ENCODE results near the gene NACA2.

The NACA2 gene

DNA sequence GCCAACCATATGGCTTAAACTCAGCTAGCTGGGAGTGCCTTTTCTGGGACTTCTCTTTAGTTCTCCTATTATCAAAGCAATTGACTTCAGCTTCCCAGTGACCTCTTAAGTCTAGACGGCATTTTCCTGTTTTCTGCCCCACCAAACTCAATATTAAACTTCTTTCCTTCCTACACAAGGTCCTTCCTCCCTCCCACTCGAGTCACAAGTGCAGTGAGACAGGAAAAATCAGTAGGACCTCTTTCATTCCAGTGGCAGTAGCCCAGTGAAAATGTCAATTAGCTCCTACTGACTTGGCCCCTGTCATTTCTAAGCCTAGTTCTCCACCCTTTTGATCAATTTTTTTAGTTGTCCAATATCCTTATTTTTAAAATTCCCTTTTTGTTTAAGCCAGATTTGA, 9.6 kb upstream of the NACA2 start:
- Histone ChIP-seq H3K36me3 (ENCODE audit: control insufficient read depth in 2 of 2, insufficient read depth in 2 of 2, low read length in 2 of 2) (no peaks in the 10 kb centered on the region), H3K27me3 (ENCODE audit: control insufficient read depth in 1 of 2, insufficient read depth in 2 of 2, low read length in 2 of 2) (no peaks in the 10 kb centered on the region), H3K9ac (ENCODE audit: low read length in 2 of 2) (no peak overlapping the region), H3K27ac (ENCODE audit: low read length) (no peak overlapping the region), H3K4me1 (ENCODE audit: control insufficient read depth, insufficient read depth, low read length) (no peaks in the 10 kb centered on the region), H3K9me3 (ENCODE audit: control insufficient read depth in 2 of 2, low read length in 2 of 2) (peaks cover 0 to 2% of the 10 kb centered on the region in 2 donors), H3K4me3 (ENCODE audit: low read length in 2 of 2) (no peak overlapping the region)

DNA sequence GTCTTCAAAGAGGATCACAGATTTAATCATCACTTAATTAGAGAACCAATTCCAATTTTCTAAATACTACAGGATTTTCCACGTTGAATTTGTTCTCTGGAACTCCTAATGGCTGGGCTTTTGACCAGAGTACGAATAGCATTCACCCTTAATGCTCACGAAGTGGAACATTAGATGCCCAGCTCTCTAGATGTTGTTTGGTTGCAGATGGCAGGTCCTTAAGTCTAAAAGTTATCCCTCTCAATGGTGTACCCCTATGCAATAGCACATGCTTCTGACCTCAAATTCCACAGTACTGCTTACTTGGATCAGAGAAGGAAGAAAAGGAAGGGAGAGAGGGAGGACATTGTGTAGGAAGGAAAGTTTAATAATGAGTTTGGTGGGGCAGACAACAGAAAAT, 8.6 kb upstream of the NACA2 start:
- H3K4me1 ChIP-seq (ENCODE audit: control insufficient read depth, insufficient read depth, low read length), result no peaks in the 10 kb centered on the region
- H3K36me3 ChIP-seq (ENCODE audit: control insufficient read depth in 2 of 2, insufficient read depth in 2 of 2, low read length in 2 of 2), result no peaks in the 10 kb centered on the region
- H3K4me3 ChIP-seq (ENCODE audit: low read length in 2 of 2), result no peak overlapping the region
- no peak overlapping the region for H3K27ac ChIP-seq (ENCODE audit: low read length)
- H3K27me3 ChIP-seq (ENCODE audit: control insufficient read depth in 1 of 2, insufficient read depth in 2 of 2, low read length in 2 of 2), result no peaks in the 10 kb centered on the region
- H3K9ac ChIP-seq (ENCODE audit: low read length in 2 of 2), result no peak overlapping the region
- H3K9me3 ChIP-seq (ENCODE audit: control insufficient read depth in 2 of 2, low read length in 2 of 2), result peaks cover 0 to 2% of the 10 kb centered on the region in 2 donors

DNA sequence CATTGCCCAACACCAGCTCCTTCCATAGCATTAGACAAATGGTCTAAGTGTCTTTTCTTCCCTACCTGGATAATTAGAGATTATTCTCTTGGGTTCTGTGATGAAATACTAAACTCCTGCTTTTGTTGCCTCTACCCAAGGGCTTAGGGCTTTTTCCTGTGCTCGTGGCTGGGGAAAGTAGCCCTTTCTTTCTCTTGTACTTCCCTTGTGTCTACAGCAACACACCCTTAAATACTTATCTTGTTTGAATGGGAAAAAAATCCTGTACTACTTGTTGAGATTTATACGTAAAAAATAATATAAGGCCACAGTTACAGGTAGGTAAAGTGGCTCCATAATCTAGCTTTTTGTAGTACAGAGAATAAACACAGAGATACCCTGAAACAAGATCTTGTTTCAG, 7.0 kb upstream of the NACA2 start:
- Histone ChIP-seq H3K9me3 (ENCODE audit: control insufficient read depth in 2 of 2, low read length in 2 of 2) (no peaks in the 10 kb centered on the region), H3K27me3 (ENCODE audit: control insufficient read depth in 1 of 2, insufficient read depth in 2 of 2, low read length in 2 of 2) (no peaks in the 10 kb centered on the region), H3K9ac (ENCODE audit: low read length in 2 of 2) (no peak overlapping the region), H3K4me1 (ENCODE audit: control insufficient read depth, insufficient read depth, low read length) (no peaks in the 10 kb centered on the region), H3K27ac (ENCODE audit: low read length) (no peak overlapping the region), H3K36me3 (ENCODE audit: control insufficient read depth in 2 of 2, insufficient read depth in 2 of 2, low read length in 2 of 2) (no peaks in the 10 kb centered on the region), H3K4me3 (ENCODE audit: low read length in 2 of 2) (no peak overlapping the region)

DNA sequence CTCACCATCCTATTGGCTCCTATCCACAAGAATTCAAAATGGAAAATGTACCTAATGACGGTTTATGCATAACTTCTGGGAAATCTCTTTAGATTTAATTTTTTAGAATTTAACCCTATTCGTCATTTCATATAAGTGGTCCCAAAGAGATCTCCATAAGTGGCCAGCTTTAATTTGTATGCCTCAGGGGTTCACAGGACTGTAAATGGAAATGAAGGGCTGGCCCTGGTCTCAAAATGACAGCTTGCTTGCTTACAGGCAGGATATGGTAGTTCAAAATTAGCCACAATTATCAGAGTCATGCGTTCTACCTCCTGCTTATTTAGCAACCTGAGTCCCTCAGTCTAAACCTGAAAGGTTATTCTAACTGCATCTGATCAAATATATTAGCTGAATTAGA, 6.6 kb upstream of the NACA2 start:
- Histone ChIP-seq H3K9me3 (ENCODE audit: control insufficient read depth in 2 of 2, low read length in 2 of 2) (no peaks in the 10 kb centered on the region), H3K27ac (ENCODE audit: low read length) (no peak overlapping the region), H3K9ac (ENCODE audit: low read length in 2 of 2) (no peak overlapping the region), H3K4me3 (ENCODE audit: low read length in 2 of 2) (no peak overlapping the region), H3K4me1 (ENCODE audit: control insufficient read depth, insufficient read depth, low read length) (no peaks in the 10 kb centered on the region), H3K36me3 (ENCODE audit: control insufficient read depth in 2 of 2, insufficient read depth in 2 of 2, low read length in 2 of 2) (no peaks in the 10 kb centered on the region), H3K27me3 (ENCODE audit: control insufficient read depth in 1 of 2, insufficient read depth in 2 of 2, low read length in 2 of 2) (no peaks in the 10 kb centered on the region)

- no peaks in the 10 kb centered on the region for H3K4me1 ChIP-seq (ENCODE audit: control insufficient read depth, insufficient read depth, low read length)
- H3K9me3 ChIP-seq (ENCODE audit: control insufficient read depth in 2 of 2, low read length in 2 of 2), result no peaks in the 10 kb centered on the region
- H3K9ac ChIP-seq (ENCODE audit: low read length in 2 of 2), result no peak overlapping the region
- no peak overlapping the region for H3K27ac ChIP-seq (ENCODE audit: low read length)
- H3K36me3 ChIP-seq (ENCODE audit: control insufficient read depth in 2 of 2, insufficient read depth in 2 of 2, low read length in 2 of 2), result no peaks in the 10 kb centered on the region
- no peaks in the 10 kb centered on the region for H3K27me3 ChIP-seq (ENCODE audit: control insufficient read depth in 1 of 2, insufficient read depth in 2 of 2, low read length in 2 of 2)
- no peak overlapping the region for H3K4me3 ChIP-seq (ENCODE audit: low read length in 2 of 2)
Observed at GRCh38 chr17:61595418-61596186, 4.6 kb upstream of the NACA2 start.

GRCh38 chr17:61594294-61594825, 3.3 kb upstream of the NACA2 start:
- Histone ChIP-seq H3K9ac (ENCODE audit: low read length in 2 of 2) (no peak overlapping the region), H3K27me3 (ENCODE audit: control insufficient read depth in 1 of 2, insufficient read depth in 2 of 2, low read length in 2 of 2) (no peaks in the 10 kb centered on the region), H3K27ac (ENCODE audit: low read length) (no peak overlapping the region), H3K9me3 (ENCODE audit: control insufficient read depth in 2 of 2, low read length in 2 of 2) (no peaks in the 10 kb centered on the region), H3K4me3 (ENCODE audit: low read length in 2 of 2) (no peak overlapping the region), H3K36me3 (ENCODE audit: control insufficient read depth in 2 of 2, insufficient read depth in 2 of 2, low read length in 2 of 2) (no peaks in the 10 kb centered on the region), H3K4me1 (ENCODE audit: control insufficient read depth, insufficient read depth, low read length) (no peaks in the 10 kb centered on the region)

DNA sequence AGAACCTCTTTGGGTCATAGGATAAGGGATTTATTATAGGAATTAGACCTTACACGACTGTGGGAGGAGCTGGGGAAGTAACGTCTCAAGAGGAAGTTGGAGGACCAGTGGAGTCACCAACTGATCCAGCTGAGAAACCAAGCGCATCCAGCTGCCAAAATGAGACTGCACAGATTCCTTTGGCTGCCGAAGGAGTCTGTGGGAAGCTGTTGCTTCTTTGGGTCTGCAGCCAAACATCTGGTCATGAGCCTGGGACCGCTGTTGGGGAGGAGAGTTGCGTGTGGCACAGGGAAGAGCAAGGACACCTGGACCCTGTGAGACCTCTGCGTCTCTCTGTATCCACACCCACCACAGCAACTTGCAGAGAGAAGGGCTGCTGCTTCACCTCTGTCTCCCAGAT, 2.4 kb upstream of the NACA2 start:
- no peaks in the 10 kb centered on the region for H3K9me3 ChIP-seq (ENCODE audit: control insufficient read depth in 2 of 2, low read length in 2 of 2)
- H3K4me1 ChIP-seq (ENCODE audit: control insufficient read depth, insufficient read depth, low read length), result no peaks in the 10 kb centered on the region
- H3K36me3 ChIP-seq (ENCODE audit: control insufficient read depth in 2 of 2, insufficient read depth in 2 of 2, low read length in 2 of 2), result no peaks in the 10 kb centered on the region
- H3K4me3 ChIP-seq (ENCODE audit: low read length in 2 of 2), result no peak overlapping the region
- no peaks in the 10 kb centered on the region for H3K27me3 ChIP-seq (ENCODE audit: control insufficient read depth in 1 of 2, insufficient read depth in 2 of 2, low read length in 2 of 2)
- H3K9ac ChIP-seq (ENCODE audit: low read length in 2 of 2), result no peak overlapping the region
- no peak overlapping the region for H3K27ac ChIP-seq (ENCODE audit: low read length)

- H3K36me3 ChIP-seq (ENCODE audit: control insufficient read depth in 2 of 2, insufficient read depth in 2 of 2, low read length in 2 of 2), result no peaks in the 10 kb centered on the region
- no peaks in the 10 kb centered on the region for H3K4me1 ChIP-seq (ENCODE audit: control insufficient read depth, insufficient read depth, low read length)
- no peak overlapping the region for H3K9ac ChIP-seq (ENCODE audit: low read length in 2 of 2)
- no peak overlapping the region for H3K27ac ChIP-seq (ENCODE audit: low read length)
- no peaks in the 10 kb centered on the region for H3K27me3 ChIP-seq (ENCODE audit: control insufficient read depth in 1 of 2, insufficient read depth in 2 of 2, low read length in 2 of 2)
- H3K9me3 ChIP-seq (ENCODE audit: control insufficient read depth in 2 of 2, low read length in 2 of 2), result no peaks in the 10 kb centered on the region
- H3K4me3 ChIP-seq (ENCODE audit: low read length in 2 of 2), result no peak overlapping the region
Observed at GRCh38 chr17:61591930-61592329, 911 bp upstream of the NACA2 start.

DNA sequence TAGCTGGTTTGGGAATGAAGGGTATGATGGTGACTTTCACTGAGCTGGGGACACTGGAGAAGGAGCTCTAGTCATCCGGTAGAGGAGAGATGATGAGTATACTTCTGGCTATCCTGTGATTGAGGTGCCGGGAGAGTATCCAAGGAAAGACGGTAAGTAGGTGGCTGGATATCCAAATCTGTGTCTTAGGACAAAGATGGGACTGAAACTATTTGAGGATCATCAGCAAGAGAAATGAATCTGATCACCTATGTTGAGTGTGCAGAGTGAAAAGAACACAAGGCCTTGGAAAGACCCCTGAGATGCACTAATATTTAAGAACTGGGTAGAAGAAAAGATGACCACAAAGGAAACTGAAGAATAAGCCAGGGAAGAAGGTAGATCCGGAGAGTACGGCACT, 1.0 kb downstream of the NACA2 start:
- no peak overlapping the region for H3K9ac ChIP-seq (ENCODE audit: low read length in 2 of 2)
- H3K9me3 ChIP-seq (ENCODE audit: control insufficient read depth in 2 of 2, low read length in 2 of 2), result no peaks in the 10 kb centered on the region
- H3K27ac ChIP-seq (ENCODE audit: low read length), result no peak overlapping the region
- no peaks in the 10 kb centered on the region for H3K4me1 ChIP-seq (ENCODE audit: control insufficient read depth, insufficient read depth, low read length)
- no peaks in the 10 kb centered on the region for H3K36me3 ChIP-seq (ENCODE audit: control insufficient read depth in 2 of 2, insufficient read depth in 2 of 2, low read length in 2 of 2)
- H3K27me3 ChIP-seq (ENCODE audit: control insufficient read depth in 1 of 2, insufficient read depth in 2 of 2, low read length in 2 of 2), result no peaks in the 10 kb centered on the region
- H3K4me3 ChIP-seq (ENCODE audit: low read length in 2 of 2), result no peak overlapping the region

DNA sequence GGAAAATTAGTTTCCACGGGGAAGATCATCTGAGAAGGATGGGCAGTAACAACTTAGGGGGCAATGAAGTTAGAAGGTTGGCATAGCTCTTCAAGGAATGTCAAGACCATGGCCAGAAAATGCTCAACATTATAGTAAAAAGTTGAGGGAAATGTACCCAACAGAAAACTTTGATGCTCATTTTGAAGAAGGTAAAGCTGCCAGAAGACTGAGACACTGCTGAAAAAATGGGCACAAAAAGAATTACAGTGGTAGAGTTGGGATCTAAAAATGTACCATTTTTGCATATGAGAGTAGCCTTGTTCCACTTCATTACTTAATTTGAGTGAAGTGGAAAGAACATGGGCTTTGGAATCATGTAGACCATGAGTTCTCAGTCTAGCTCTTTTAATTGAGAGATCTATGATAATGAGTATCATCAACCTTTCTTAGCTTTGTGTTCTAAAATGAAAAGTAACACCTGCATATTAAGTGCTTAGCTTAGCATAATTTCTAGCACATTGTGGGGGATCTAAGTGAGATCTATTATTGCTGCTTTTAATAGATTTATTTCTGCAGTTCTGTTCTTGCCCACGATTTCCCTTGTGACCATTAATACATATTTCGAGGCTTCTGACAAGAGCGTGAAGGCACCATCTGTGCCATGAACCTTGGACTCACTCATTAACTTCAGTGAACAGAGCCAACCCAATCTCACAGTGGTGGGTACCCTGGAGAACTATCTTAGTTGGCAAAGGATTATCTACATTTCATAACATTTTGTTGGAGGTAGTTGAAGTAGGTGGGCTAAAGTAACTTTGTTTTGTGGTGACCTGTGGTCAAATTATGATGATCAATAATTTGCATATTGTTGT, 3.0 kb downstream of the NACA2 start:
- no peaks in the 10 kb centered on the region for H3K27me3 ChIP-seq (ENCODE audit: control insufficient read depth in 1 of 2, insufficient read depth in 2 of 2, low read length in 2 of 2)
- no peak overlapping the region for H3K9ac ChIP-seq (ENCODE audit: low read length in 2 of 2)
- no peaks in the 10 kb centered on the region for H3K4me1 ChIP-seq (ENCODE audit: control insufficient read depth, insufficient read depth, low read length)
- H3K27ac ChIP-seq (ENCODE audit: low read length), result no peak overlapping the region
- no peaks in the 10 kb centered on the region for H3K9me3 ChIP-seq (ENCODE audit: control insufficient read depth in 2 of 2, low read length in 2 of 2)
- H3K4me3 ChIP-seq (ENCODE audit: low read length in 2 of 2), result no peak overlapping the region
- no peaks in the 10 kb centered on the region for H3K36me3 ChIP-seq (ENCODE audit: control insufficient read depth in 2 of 2, insufficient read depth in 2 of 2, low read length in 2 of 2)

GRCh38 chr17:61587242-61587641, 3.8 kb downstream of the NACA2 start:
- H3K27me3 ChIP-seq (ENCODE audit: control insufficient read depth in 1 of 2, insufficient read depth in 2 of 2, low read length in 2 of 2), result no peaks in the 10 kb centered on the region

More at GRCh38 chr17:61587242-61587641, 3.8 kb downstream of the NACA2 start:
- no peak overlapping the region for H3K9ac ChIP-seq (ENCODE audit: low read length in 2 of 2)
- H3K4me1 ChIP-seq (ENCODE audit: control insufficient read depth, insufficient read depth, low read length), result no peaks in the 10 kb centered on the region
- H3K27ac ChIP-seq (ENCODE audit: low read length), result no peak overlapping the region
- H3K9me3 ChIP-seq (ENCODE audit: control insufficient read depth in 2 of 2, low read length in 2 of 2), result no peaks in the 10 kb centered on the region
- no peaks in the 10 kb centered on the region for H3K36me3 ChIP-seq (ENCODE audit: control insufficient read depth in 2 of 2, insufficient read depth in 2 of 2, low read length in 2 of 2)
- H3K4me3 ChIP-seq (ENCODE audit: low read length in 2 of 2), result no peak overlapping the region
